Fibroblast of the conjunctiva (primary cell): ENCODE data around the gene BCL2L13.
"Not testable (repeated sequence)": the region's sequence is repeated elsewhere in the genome, so short reads cannot be mapped to it uniquely, and the experiment has no call there.

Experiments used
- DNase-seq: peaks from one replicate; pipeline ENCODE4 v3.0.0-alpha.2; 2010; ENCODE audit warnings: low read depth

The BCL2L13 gene

DNA sequence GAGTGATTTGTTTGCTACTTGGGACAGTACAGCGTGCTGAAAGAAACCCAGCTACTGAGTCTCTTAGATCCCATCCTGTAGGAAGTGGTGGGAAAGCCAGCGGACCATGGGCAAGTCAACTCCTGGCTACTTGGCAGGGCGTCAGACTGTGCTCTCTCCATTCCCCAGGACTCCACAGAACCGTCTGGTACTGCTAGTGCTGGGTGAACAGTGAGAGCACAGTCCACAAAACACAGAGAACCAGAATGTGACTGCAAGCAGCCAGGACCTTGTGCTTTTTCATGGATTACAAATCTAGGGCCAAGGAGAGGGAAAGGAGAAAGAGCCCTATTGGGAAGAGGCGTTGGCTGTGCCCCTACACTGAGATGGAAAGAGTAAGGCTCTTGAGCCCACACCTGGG, 125.5 kb downstream of the BCL2L13 start:
- no peak for DNase-seq

DNA sequence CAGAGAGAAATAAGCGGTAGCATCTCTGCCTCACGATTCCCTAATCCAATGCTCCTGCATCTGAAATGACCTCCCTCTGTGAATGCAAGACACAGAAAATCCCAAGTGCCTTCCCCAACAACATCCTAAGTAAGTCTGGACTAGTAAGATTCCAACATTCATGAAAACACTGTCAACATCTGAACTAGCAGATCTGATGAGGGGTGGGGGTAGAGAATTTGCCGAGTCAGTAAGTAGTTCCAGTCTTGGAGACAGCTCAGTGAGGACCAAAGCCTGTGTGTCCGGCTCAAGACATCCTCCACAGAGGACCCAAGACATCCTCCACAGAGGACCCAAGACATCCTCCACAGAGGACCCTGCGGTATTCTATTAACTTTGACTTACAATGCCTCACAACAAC, 126.3 kb downstream of the BCL2L13 start:
- DNase-seq = not testable (repeated sequence)

DNA sequence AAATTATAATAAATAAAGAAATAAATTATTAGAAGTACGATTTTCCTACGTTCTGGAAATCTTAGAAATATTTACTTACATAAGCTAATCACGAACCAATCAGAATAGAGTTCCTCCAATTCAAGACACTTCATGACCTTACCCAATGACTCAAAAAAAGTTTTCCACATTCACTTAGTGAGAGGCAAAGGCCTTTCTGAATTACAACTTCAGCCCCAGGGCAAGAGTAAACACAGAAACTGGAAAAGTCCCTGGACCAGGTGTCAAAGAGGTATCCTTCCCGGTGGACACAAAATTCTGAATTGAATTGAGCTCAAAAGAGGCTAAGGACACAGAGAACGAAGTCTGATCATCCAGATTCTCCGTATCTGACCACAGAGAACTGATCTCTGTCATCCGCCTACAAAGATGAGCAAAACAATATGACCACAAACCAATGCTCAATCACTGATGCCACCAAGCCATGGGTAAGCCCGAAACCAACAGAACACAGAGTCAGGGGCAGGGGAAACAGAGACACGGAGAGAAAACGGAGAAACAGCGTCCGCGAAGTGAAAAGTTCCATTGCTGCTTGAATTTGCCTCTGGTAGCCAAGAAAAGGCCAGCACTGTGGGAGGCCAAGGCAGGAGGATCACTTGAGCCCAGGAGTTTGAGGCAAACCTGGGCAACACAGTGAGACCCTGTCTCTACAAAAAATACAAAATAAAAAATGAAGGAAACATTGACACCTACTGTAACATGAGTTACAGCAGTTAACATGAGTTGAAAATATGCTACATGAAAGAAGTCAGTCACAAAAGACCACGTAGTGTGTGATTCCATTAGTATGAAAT, 128.9 kb downstream of the BCL2L13 start:
- no peak for DNase-seq

DNA sequence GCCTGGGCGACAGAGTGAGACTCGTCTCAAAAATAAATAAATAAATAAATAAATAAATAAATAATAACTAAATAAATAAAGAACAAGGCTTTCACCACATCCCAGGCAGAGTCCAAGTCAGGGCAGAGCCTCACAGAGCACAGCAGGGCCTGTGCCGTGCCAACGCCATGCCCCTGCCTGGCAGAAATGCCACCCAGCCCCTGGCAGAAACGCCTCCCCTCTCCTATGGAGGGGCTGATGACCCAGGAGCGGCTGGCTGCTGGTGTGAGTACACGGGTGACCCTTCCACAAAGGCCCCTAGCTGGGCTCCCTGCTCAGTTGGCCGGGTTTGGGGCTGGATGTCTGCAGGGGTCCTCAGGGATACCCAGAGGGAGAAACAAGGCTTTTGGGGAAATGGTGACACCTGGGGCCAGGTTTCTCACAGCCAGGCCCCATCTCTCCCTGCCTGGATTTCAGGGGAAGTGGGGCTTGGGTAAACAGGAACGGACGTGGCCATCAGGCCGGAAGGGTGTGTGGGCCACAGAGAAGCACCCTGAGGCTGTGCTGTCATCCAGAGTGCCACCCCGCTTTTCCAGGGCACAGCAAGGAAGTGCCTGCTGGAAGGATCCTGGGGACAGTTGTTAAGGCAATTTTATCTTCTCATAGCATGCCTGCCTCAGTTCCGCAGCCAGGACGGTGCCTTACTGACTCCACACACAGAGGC, 130.6 kb downstream of the BCL2L13 start:
- DNase-seq = no peak

DNA sequence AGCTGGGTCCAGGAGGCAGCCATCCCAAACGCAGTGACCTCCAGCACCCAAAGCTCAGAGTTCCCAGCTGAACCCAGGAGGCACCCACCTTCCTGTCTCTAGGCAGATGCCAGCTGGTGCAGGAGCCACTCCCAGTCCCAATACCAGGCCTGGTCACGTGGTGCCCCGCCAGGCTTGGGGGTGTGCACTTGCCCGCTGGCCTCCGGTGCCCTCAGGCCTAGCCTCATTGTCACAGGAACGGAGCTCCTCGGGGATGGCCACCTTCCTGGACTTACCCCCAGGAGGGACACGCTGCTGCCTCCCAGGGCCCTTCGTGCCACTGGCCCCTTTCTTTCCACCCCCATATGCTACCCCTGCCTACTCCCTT, 131.1 kb downstream of the BCL2L13 start:
- DNase-seq = no peak

DNA sequence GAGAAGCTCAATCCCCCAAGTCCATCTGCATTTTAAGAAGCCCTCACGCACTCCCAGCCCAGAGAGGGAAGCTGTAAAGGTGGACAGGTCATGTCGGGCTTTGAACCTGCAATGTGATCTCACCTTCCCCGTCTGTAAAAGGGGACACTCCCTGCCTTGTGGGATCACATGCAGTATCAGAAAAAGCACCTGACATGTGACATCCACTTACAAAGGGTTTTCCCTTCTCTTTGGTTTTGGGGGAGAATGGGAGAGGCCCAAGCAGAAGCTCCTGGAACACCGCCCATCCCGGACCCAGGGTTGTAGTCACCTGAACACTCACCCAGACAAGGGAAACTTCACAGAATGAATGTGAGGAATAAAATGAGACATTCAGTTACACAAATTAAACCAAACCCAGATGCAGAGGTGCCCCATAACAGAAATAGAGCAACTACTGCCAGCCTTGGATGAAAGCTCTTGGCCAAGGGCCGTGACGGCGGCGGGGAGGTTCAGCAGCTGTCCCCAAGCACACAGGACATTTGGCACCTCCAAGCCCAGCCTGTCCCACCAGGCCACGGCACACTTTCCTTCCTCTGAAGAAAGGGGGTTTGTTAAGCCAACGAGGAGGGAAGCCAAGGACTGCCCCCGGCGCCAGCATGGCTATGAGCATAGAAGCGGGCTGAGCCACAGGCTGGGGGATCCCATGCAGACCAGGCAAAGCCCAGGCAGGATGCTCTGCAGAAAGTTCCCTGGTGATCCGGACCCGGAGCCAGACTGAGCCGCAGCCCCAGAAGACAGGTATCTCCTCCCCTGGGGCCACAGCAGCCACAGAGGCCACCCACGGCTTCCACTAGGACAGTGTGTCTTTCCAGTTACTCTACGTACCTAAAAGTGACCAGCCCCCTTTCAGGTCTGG, 131.9 kb downstream of the BCL2L13 start:
- no peak for DNase-seq

DNA sequence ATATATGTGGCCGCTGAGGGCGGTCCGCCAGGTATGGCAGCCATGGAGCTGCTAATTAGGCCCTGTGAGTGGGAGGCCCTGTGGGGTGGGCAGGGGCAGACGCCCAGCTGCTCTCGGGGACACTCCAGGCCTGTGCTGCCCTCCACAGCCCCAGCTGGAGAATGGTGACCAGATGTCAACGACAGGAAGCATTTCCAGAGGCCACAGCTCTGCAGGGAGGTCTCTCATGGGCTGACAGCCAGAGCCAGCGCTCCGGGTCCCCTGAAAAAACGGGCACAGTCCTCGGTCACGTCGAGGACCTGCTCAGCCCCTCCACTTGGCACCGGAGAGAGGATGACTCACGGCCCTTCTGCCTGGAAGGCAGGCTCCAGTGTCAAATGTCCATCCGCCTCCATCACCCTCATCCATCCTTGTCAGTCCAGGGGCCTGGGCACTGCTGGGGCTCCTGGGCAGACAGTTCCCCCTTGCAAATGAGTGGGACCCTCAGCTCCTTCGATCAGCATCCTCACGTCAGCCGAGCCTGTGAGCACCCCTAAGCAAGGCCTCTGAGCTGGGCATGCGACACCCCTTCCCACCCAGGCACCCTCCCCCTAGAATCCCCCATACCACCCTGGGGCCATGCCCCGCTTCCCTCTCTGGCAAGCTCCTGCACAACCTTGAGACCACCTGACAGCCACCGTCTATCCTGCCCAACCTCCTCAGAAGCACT, 133.8 kb downstream of the BCL2L13 start:
- no peak for DNase-seq

DNA sequence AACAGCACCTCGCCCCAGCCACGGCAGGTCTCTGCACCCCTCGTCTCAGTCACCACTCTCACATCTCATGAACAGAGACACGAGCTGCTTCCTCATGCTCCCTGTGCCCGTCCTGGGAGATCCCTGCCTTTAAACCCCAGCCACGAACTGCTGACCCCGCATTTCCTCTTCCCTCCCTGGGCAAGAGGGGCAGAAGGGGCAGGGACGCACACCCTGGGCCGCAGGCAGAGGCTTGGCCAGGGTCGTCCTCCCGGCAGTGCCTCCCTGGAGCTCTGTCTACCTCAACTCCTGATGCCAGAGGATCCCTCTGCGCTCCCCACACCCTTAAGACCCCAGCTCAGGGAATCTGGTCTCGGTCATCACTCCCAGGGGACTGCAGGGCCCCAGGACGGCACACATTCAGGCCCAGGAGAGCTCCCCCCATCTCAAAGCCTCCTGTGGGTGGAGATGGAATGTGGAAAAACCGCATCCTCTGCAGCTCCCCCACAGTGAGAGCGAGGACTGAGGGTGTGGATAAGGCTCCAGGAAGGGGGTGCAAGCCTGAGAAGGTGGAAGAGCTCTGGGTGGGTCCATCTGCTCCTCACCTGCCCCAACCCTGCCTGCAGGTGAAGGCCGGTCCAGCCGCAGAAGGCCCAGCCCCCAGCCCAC, 134.5 kb downstream of the BCL2L13 start:
- no peak for DNase-seq

DNA sequence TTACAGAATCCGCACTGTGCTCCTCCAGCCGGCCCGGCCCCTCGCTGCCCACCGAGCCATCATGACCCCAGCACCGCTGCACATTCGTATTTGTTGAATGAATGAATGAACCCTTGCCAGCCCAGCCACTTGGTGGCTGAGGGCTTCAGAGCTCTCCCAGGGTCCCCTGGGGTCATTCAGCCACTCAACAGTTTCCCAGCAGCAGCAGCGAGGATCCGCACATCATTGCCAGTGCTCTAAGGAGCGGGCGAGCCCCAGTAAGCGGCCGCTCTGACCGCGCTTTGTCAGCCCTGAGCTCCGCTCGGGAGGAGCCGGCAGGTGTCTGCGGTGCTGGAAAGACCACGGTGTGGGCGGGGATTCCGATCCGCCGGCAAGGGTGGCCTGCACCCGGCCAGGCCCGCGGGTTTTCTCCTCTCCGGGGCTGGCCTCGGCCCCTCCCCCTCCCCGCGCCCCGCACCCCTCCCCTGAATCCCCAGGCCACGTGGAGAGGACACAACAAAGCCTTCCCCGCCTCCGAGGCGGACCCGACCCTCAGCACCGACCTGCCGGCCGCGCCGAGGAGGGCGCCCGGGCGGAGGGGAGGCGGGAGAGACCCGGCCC, 135.1 kb downstream of the BCL2L13 start:
- no peak for DNase-seq

DNA sequence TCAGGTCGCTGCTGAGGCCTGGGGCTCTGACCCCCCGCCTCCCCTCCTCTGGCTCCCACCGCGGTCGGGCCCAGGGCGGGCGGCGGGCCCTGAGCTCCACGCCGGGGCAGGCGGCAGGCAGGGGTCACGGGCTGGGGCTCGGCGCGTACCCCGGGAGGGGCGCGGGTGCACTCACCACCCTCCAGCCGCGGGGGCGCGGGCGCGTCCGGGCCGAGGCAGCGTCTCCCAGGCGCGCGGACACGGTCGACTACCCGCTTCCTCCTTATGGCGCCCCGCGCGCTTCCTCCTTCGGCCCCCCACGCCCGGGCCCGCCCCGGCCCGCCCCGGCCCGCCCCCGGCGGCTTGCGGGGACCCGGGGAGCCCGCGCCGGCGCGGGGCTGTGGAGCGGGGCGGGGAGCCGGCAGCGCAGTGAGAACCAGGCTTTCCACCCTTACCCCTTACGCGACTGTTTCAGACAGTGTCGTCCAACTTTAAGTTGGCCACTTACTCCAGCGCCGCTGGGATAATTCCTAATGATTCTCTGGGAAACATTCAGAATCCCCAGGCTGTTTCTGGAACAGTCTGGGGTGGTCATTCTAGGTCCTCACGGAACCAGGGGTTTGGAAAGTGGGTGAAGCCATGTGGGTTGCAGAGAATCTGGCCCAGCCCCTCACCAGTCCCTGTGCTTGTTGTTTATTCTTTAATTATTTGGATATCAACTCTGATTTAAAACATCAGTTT, 135.8 kb downstream of the BCL2L13 start, which contains the start of gene BID:
BID (minus strand) TSS at position 264 of the 720 bp plus-strand sequence. CDS start 24,353 bp downstream, outside the sequence.
- no peak for DNase-seq

DNA sequence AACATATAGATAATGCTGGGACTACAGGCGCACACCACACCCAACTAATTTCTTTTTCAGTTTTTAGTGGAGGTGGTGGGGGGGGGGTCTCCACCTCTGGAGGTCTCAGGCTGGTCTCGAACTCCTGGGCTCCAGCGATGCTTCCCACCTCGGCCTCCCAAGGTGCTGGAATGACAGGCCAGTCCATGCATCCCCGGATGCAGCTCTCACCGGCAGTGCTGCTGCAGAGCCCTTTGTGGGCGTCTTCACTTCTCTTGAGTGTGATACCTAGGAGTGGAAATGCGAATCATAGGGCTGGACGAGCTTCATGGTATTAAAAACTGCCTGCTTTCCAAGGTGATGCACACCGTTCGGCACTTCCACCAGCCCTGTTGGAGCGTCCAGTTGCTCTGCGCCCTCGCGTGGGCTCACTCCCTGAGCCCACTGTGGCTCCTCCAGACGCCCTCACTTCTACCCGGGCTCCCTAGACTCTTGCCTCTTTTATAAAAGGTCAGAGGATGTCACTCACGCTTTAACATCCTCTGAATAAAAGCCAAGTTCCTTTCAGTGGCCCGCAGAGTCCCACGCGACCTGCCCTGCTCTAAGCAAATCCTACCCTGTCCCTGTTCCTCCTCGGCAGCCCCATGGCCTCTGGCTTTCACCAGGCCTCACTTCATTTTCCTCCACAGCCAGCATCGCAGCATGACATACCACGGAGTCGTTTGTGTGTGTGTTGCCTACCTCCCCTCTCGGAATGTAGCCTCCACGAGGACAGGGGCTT, 136.5 kb downstream of the BCL2L13 start:
- no peak for DNase-seq

DNA sequence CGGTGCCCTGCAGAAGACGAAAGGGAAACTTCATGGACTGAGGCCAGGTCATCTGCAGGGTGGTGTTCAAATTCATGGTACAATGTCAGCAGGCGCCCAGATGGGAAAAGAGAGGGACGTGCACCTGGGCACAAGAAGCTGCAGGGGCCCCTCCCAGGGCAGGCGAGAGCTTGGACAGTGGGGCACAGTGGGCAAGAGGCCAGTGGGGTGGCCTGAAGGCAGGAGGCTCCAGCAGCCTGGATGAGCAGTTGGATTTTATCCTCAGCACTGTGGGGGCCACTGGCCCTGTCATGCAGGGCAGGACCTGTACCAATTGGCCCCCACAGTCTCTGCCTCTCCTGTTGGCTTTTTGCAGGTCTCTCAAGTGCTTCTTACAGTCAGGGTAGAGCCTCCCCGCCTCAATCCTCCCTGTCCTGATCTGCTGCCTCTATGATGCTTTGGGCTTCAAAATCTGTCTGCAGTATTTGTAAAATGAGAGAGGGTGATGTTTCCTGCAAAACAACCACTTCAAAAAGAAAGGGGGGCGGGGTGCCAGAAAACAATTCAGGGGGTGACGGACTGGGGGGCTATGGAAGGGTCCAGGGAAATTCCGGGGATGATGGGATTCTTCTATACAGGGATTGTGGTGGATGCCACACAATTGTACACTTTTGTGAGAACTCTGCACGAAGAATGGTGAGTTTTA, 137.4 kb downstream of the BCL2L13 start:
- no peak for DNase-seq

DNA sequence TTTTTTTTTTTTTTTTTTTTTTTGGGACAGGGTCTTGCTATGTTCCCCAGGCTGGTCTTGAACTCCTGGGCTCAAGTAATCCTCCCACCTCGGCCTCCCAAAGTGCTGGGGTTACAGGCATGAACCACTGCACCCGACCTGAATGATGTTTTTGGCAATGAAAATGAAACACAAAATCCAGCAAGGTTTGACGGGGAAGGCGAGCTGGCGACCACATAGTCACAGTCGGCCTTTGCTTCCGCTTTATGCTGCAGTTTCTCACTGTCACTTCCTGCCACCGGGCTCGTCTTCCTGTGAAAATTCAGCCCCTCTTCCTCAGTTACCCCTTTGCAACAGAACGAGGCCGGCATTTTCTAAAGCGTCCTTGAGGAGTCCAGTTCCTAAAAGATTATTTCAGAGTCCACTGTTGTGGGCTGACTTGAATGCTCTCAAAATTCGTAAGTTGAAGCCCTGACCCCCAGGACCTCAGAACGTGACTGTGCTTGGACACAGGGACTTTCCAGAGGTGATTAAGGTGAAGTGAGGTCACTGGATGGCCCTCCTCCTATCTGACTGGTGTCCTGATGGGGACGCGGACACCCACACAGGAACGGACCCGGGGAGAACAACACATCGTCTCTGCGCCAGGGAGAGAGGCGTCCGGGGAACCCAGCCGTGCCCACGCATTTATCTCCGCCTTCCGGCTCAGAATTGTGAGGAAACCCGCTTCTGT, 138.6 kb downstream of the BCL2L13 start:
- DNase-seq = no peak

DNA sequence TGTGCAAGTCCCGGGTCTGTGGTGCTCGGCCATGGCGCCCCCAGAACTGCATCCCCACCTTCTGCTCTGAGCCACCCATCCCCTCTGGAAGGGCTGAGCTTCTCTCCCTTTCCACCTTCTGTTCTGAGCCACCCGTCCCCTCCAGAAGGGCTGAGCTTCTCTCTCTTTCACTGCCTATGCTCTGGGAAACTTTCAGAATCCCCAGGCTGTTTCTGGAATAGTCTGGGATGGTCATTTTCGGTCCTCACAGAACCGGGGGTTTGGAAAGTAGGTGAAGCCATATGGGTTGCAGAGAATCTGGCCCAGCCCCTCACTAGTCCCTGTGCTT, 139.1 kb downstream of the BCL2L13 start:
- no peak for DNase-seq

DNA sequence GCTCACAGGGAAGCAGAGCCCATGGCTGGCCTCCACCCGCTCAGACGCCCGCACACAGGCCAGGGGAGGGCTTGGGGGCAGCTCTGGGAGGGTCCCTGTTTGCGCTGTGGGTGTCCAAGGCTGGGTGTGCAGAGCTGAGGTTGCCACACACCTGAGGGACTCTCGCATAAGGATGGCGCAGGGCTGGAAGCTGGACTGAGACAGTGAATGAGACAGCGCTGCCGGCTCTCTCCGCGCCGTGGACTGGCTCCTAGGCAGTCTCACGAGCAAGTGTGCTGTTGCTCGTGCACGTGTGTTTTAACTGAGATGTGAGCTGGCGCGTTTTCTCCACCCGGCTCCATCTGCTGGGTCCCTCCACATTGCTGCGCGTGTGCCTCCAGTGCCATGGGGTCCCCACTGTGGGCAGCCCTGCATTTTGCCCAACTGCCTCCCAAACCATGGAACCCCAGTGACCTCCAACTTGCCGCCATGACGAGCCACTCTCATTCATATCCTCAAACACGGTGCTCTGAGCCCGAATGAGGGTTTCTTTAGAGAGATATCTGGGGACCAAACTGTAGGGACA, 139.9 kb downstream of the BCL2L13 start:
- no peak for DNase-seq

DNA sequence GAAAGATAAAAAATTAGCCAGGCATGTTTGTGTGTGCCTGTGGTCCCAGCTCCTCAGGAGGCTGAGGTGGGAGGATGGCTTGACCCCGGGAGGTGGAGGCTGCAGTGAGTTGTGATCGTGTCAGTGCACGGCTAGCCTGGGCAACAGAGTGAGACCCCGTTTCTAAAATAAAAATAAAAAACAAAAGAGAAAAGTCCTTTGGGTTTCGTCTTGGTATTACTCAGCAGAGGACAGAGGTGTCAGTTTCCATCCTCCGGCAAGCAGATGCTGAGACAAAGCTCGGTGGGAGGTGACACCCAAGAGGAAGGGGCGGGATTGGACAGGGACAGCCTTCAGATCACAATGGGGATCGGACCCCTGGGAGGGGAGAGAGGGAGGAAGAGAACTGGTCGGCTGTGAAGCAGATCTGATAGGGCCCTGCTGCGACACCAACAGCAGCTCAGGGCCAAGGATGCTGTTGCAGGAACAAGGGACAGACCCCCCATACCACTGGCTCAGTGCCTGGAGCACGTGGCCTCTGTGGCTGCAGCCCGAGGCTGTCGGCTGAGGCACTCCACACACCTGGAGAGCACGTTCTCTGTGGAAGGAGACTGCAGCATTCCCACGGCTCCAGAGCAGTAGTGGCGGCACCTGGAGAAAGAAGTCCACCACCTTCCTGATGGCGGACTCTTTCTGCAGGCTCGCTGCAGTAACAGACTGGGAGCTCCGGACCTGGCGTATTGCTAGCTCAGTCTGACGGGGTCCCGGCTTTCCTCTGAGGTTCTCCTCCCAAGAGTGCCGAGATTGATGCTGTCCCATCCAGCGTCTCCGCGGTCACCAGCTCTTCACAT, 140.9 kb downstream of the BCL2L13 start:
- no peak for DNase-seq

DNA sequence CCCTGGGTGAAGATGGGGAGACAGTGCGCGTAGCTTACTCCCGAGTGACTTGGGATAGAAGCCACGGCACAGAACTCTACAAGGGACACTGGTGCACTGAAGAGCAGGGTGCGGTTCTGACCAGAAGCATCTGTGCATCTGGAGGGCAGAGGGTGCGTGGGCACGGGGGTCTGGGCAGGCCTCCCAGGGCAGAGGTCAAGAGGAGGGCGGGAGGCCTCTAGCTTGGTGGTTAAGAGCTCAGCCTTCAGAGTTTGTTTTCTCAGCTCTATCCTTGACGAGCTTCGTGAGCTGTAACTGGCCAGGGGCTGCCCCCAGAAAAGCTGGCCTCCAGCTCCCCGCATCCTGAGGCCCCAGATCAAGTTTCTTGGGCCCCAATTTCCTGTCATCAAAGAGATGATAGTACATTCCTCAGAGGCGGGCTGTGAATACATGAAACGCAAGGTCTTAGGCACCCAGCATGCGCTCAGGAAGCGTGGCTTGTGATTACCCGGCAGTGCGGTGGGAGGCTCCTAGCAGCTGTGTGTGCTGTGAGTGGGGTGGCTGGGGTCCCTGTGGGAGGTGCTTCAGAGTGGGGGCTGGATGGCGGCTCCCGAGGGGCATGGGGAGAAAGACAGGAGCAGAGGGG, 141.7 kb downstream of the BCL2L13 start:
- no peak for DNase-seq
